ENCODE results near the gene TSSK3.
A peak's percentile ranks its signal among the peaks of the same experiment; 100 is the strongest.

TSSK3 gene

GRCh38 chr1:32341971-32342370 lies 20.4 kb upstream of the TSSK3 start:
- Histone ChIP-seq H4K8ac (ENCODE audit: low read depth, low read length) (no peak overlapping the region), H2BK5ac (ENCODE audit: low read depth, low read length, poor library complexity) (no peak overlapping the region), H3K9me3 (ENCODE audit: insufficient read depth, low read depth, low read length) (no peaks in the 10 kb centered on the region), H3K4ac (ENCODE audit: low read depth, low read length) (no peak overlapping the region), H3K4me3 (ENCODE audit: low read depth, low read length) (no peak overlapping the region), H3K79me1 (ENCODE audit: low read length) (peaks cover 12% of the 10 kb centered on the region), H3K23ac (ENCODE audit: low read length) (no peak overlapping the region), H4K12ac (ENCODE audit: low read depth, low read length) (no peak overlapping the region), H3K14ac (ENCODE audit: low read length) (no peak overlapping the region), H2AFZ (ENCODE audit: insufficient read depth, low read length, poor library complexity) (no peak overlapping the region), H3K9ac (ENCODE audit: low read length) (no peak overlapping the region), H3K27ac (ENCODE audit: low read depth, low read length) (no peak overlapping the region), H2AK5ac (ENCODE audit: low read length) (no peak overlapping the region), H2BK120ac (ENCODE audit: insufficient read depth, low read length, poor library complexity) (no peak overlapping the region), H3K27me3 (ENCODE audit: insufficient read depth, low read length) (no peaks in the 10 kb centered on the region), H2BK12ac (ENCODE audit: low read length) (no peak overlapping the region), H3K4me1 (ENCODE audit: control insufficient read depth in 1 of 2, insufficient read depth in 2 of 2, low read length in 2 of 2) (peaks cover 39 to 50% of the 10 kb centered on the region in 2 experiments), H3K36me3 (ENCODE audit: control insufficient read depth in 1 of 2, insufficient read depth in 2 of 2, low read length in 2 of 2) (no peaks in the 10 kb centered on the region), H3K18ac (ENCODE audit: low read length) (no peak overlapping the region), H3K79me2 (ENCODE audit: control insufficient read depth, insufficient read depth, low read length, poor library complexity) (no peaks in the 10 kb centered on the region), H4K91ac (ENCODE audit: low read depth, low read length) (no peak overlapping the region), H3K4me2 (ENCODE audit: low read length) (no peak overlapping the region)
- no peak for DNase-seq
- no CpG with 5 or more reads among the region's 5 CpGs for WGBS (ENCODE audit: extremely low coverage, insufficient coverage, insufficient read length)

GRCh38 chr1:32342704-32343103 lies 19.6 kb upstream of the TSSK3 start:
- DNase-seq = no peak
- Histone ChIP-seq H3K4me1 (ENCODE audit: control insufficient read depth in 1 of 2, insufficient read depth in 2 of 2, low read length in 2 of 2) (peaks cover 35 to 43% of the 10 kb centered on the region in 2 experiments), H4K8ac (ENCODE audit: low read depth, low read length) (no peak overlapping the region), H3K23ac (ENCODE audit: low read length) (no peak overlapping the region), H3K79me2 (ENCODE audit: control insufficient read depth, insufficient read depth, low read length, poor library complexity) (no peaks in the 10 kb centered on the region), H3K4ac (ENCODE audit: low read depth, low read length) (no peak overlapping the region), H3K4me2 (ENCODE audit: low read length) (no peak overlapping the region), H4K91ac (ENCODE audit: low read depth, low read length) (no peak overlapping the region), H2AK5ac (ENCODE audit: low read length) (no peak overlapping the region), H4K12ac (ENCODE audit: low read depth, low read length) (no peak overlapping the region), H2BK12ac (ENCODE audit: low read length) (no peak overlapping the region), H3K27ac (ENCODE audit: low read depth, low read length) (no peak overlapping the region), H3K14ac (ENCODE audit: low read length) (no peak overlapping the region), H2BK5ac (ENCODE audit: low read depth, low read length, poor library complexity) (no peak overlapping the region), H3K27me3 (ENCODE audit: insufficient read depth, low read length) (no peaks in the 10 kb centered on the region), H3K79me1 (ENCODE audit: low read length) (peaks cover 12% of the 10 kb centered on the region), H3K18ac (ENCODE audit: low read length) (no peak overlapping the region), H2BK120ac (ENCODE audit: insufficient read depth, low read length, poor library complexity) (no peak overlapping the region), H3K9ac (ENCODE audit: low read length) (no peak overlapping the region), H2AFZ (ENCODE audit: insufficient read depth, low read length, poor library complexity) (no peak overlapping the region), H3K4me3 (ENCODE audit: low read depth, low read length) (no peak overlapping the region), H3K9me3 (ENCODE audit: insufficient read depth, low read depth, low read length) (no peaks in the 10 kb centered on the region), H3K36me3 (ENCODE audit: control insufficient read depth in 1 of 2, insufficient read depth in 2 of 2, low read length in 2 of 2) (no peaks in the 10 kb centered on the region)
- no CpG with 5 or more reads among the region's 10 CpGs for WGBS (ENCODE audit: extremely low coverage, insufficient coverage, insufficient read length)

DNA sequence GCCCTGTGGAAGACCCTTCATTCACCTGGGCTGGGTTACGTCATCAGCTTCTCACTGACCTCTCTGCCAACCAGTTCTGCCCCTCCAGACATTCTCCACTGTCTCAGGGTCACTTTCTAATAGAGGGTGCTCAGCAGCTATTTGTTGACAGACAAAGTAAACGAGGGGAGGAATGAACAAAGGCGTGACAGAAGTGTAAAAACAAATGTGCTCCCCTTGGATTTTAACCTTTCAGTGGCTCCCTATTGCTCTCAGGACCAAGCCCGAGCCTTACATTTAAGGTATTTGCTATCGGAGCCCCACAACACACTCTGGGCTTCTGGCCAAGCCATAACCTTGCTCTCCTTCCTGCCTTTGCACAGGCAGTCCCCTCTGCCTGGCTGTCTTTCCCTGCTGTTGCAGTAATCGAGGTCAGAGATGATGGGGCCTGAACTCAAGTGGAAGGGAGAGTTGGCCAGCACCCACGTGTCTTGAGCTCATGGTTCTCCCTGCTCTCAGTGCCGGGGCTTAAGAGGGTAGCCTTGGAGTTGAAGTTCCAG lies 17.0 kb upstream of the TSSK3 start:
- Histone ChIP-seq H3K4me1 (ENCODE audit: control insufficient read depth in 1 of 2, insufficient read depth in 2 of 2, low read length in 2 of 2) (peaks cover 17 to 23% of the 10 kb centered on the region in 2 experiments), H3K4me3 (ENCODE audit: low read depth, low read length) (no peak overlapping the region), H3K23ac (ENCODE audit: low read length) (no peak overlapping the region), H3K79me1 (ENCODE audit: low read length) (no peaks in the 10 kb centered on the region), H2BK120ac (ENCODE audit: insufficient read depth, low read length, poor library complexity) (no peak overlapping the region), H2AK5ac (ENCODE audit: low read length) (no peak overlapping the region), H3K4me2 (ENCODE audit: low read length) (no peak overlapping the region), H4K8ac (ENCODE audit: low read depth, low read length) (no peak overlapping the region), H4K91ac (ENCODE audit: low read depth, low read length) (no peak overlapping the region), H4K12ac (ENCODE audit: low read depth, low read length) (no peak overlapping the region), H3K9me3 (ENCODE audit: insufficient read depth, low read depth, low read length) (no peaks in the 10 kb centered on the region), H2BK12ac (ENCODE audit: low read length) (no peak overlapping the region), H3K18ac (ENCODE audit: low read length) (no peak overlapping the region), H3K9ac (ENCODE audit: low read length) (no peak overlapping the region), H3K14ac (ENCODE audit: low read length) (no peak overlapping the region), H3K36me3 (ENCODE audit: control insufficient read depth in 1 of 2, insufficient read depth in 2 of 2, low read length in 2 of 2) (no peaks in the 10 kb centered on the region), H2BK5ac (ENCODE audit: low read depth, low read length, poor library complexity) (no peak overlapping the region), H3K27ac (ENCODE audit: low read depth, low read length) (no peak overlapping the region), H3K79me2 (ENCODE audit: control insufficient read depth, insufficient read depth, low read length, poor library complexity) (no peaks in the 10 kb centered on the region), H3K27me3 (ENCODE audit: insufficient read depth, low read length) (no peaks in the 10 kb centered on the region), H3K4ac (ENCODE audit: low read depth, low read length) (no peak overlapping the region), H2AFZ (ENCODE audit: insufficient read depth, low read length, poor library complexity) (no peak overlapping the region)
- no CpG with 5 or more reads among the region's 8 CpGs for WGBS (ENCODE audit: extremely low coverage, insufficient coverage, insufficient read length)
- no peak for DNase-seq

DNA sequence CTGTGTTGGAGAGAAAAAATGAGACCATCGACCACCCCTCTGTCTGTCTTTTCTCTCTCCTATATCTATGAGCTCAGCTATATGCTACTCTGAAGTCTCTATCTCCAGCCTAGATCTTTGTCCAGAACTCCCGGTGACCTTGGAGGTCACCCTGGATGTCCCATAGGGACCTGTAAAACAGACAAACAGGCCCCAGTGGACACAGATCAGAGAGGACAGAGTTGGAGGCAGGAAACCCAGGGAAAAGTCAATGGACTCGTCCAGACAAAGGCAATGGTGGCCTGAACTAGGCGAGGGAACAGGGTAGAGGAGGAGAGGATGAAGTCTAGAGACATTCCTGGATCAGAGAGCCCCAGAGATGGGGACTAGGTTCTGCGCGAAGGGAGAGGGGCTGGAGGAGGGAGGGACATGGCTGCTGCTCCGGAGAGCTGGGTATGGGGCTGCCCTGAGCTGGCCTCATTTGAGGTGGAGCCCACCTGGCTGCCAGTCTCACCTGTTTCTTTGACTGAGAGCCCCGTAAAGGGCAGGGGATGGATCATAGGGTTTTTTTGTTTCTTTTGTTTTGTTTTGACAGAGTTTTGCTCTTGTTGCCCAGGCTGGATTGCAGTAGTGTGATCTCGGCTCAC lies 15.7 kb upstream of the TSSK3 start:
- no peak overlapping the region for H2AFZ ChIP-seq (ENCODE audit: insufficient read depth, low read length, poor library complexity)
- peaks cover 13 to 19% of the 10 kb centered on the region in 2 experiments for H3K4me1 ChIP-seq (ENCODE audit: control insufficient read depth in 1 of 2, insufficient read depth in 2 of 2, low read length in 2 of 2)
- no peak overlapping the region for H3K9ac ChIP-seq (ENCODE audit: low read length)
- no peak overlapping the region for H3K27ac ChIP-seq (ENCODE audit: low read depth, low read length)
- no peak overlapping the region for H3K4me2 ChIP-seq (ENCODE audit: low read length)
- no CpG with 5 or more reads among the region's 9 CpGs for WGBS (ENCODE audit: extremely low coverage, insufficient coverage, insufficient read length)
- no peak overlapping the region for H3K14ac ChIP-seq (ENCODE audit: low read length)
- no peaks in the 10 kb centered on the region for H3K27me3 ChIP-seq (ENCODE audit: insufficient read depth, low read length)
- no peak overlapping the region for H3K18ac ChIP-seq (ENCODE audit: low read length)
- no peak overlapping the region for H3K4ac ChIP-seq (ENCODE audit: low read depth, low read length)
- H2BK120ac ChIP-seq (ENCODE audit: insufficient read depth, low read length, poor library complexity) = no peak overlapping the region
- peak overlapping the region; percentile 4 for H2BK5ac ChIP-seq (ENCODE audit: low read depth, low read length, poor library complexity)
- H4K91ac ChIP-seq (ENCODE audit: low read depth, low read length) = no peak overlapping the region
- H3K79me2 ChIP-seq (ENCODE audit: control insufficient read depth, insufficient read depth, low read length, poor library complexity) = peaks cover 2% of the 10 kb centered on the region
- DNase-seq = no peak
- no peak overlapping the region for H4K12ac ChIP-seq (ENCODE audit: low read depth, low read length)
- H3K79me1 ChIP-seq (ENCODE audit: low read length) = peaks cover 4% of the 10 kb centered on the region
- no peak overlapping the region for H3K4me3 ChIP-seq (ENCODE audit: low read depth, low read length)
- H2BK12ac ChIP-seq (ENCODE audit: low read length) = peak overlapping the region; percentile 6
- no peaks in the 10 kb centered on the region for H3K36me3 ChIP-seq (ENCODE audit: control insufficient read depth in 1 of 2, insufficient read depth in 2 of 2, low read length in 2 of 2)
- H3K23ac ChIP-seq (ENCODE audit: low read length) = no peak overlapping the region
- peaks cover 2% of the 10 kb centered on the region for H3K9me3 ChIP-seq (ENCODE audit: insufficient read depth, low read depth, low read length)
- no peak overlapping the region for H4K8ac ChIP-seq (ENCODE audit: low read depth, low read length)
- no peak overlapping the region for H2AK5ac ChIP-seq (ENCODE audit: low read length)

Measured in trophoblast cell (in vitro differentiated cells and primary cell).